ENCODE measurements around the gene WNT9A.

DNA sequence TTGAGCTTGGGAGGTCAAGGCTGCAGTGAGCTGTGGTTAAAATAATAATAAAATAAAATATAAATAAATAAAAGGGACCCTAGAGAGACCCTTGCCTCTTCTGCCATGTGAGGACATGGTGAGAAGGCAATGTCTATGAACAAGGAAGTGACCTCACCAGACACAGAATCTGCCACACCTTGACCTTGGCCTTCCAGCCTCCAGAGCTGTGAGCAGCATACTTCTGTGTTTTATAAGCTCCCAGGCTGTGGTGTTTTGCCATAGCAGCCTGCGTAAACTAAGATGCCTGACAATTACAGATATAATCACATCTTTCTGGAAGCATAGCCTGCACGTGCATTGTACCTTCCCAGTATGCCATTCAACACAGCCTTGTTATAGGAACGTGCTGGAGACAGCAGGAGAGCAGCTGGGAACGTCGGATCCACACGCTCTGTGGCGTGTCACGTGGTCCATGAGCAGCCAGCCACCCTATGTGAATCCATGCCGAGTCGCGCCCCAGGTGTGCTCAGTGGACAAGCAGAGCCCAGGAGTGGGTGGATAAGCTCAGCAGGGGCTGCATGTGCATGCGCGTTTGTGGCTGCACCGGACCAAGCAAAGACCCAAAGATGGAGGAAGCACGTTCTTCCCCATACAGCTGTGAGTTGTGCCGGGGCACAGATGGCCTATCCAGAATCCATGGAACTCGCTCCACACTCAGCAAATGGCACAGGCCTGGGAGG lies 17.8 kb downstream of the WNT9A start:
- TF ChIP-seq CTCF (IDR thresholded peaks at IDR 0.05), result no peak
- no peak for TF ChIP-seq POLR2A (IDR thresholded peaks at IDR 0.05)
